ENCODE measurements around the gene PPARA. TPM values are rescaled to one million over a fixed set of nuclear protein-coding genes. Genes with fewer than 3 reads are reported as not detected.
"Not testable (repeated sequence)": the region's sequence is repeated elsewhere in the genome, so short reads cannot be mapped to it uniquely, and the experiment has no call there.

PPARA gene
- total RNA-seq, 1 donor from 2014 or later: 23.0 TPM

DNA sequence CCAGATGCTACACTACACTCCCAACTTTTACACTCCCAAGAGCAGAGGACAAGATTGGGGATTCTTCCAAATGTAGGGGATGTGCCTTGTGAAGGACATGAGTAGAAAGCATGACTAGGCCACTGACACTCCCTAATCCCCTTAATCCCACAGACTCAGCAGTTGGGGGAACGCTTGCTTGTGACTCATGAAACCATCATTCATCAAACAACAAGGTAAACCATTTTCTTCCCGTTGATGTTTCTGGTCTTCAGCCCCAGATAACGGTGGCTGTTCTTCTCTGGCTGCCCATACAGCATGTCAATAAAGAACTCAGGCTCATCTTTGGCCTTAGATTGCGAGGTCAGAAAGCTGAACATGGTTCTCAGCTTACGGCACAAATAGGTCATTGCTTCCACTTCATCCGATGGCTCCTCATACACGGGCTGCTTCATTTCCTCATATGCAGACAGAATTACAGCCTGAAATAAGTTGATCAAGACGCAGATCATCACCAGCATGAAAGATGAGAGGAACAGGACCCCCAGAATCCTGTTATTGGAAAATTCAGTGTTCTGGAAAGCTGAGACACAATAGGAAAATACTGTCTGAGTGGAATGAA lies 106.1 kb downstream of the PPARA start:
- no peak overlapping the region for H3K4me3 Mint-ChIP-seq
- POLR2A ChIA-PET: no interaction called here
- H3K4me1 Mint-ChIP-seq: peaks cover 3% of the 10 kb centered on the region
- DNase-seq (no peak), ATAC-seq (ENCODE audit: low read depth) (no peak)
- no peaks in the 10 kb centered on the region for H3K9me3 Mint-ChIP-seq
- CTCF ChIA-PET: no interaction called here
- H3K27ac Mint-ChIP-seq: no peak overlapping the region
- H3K27me3 Mint-ChIP-seq: peaks cover 29% of the 10 kb centered on the region
- intact Hi-C loops (cut with micrococcal nuclease): no loop called here
- H3K36me3 Mint-ChIP-seq (ENCODE audit: low read depth): no peaks in the 10 kb centered on the region
- TF ChIP-seq, protein P1, sequence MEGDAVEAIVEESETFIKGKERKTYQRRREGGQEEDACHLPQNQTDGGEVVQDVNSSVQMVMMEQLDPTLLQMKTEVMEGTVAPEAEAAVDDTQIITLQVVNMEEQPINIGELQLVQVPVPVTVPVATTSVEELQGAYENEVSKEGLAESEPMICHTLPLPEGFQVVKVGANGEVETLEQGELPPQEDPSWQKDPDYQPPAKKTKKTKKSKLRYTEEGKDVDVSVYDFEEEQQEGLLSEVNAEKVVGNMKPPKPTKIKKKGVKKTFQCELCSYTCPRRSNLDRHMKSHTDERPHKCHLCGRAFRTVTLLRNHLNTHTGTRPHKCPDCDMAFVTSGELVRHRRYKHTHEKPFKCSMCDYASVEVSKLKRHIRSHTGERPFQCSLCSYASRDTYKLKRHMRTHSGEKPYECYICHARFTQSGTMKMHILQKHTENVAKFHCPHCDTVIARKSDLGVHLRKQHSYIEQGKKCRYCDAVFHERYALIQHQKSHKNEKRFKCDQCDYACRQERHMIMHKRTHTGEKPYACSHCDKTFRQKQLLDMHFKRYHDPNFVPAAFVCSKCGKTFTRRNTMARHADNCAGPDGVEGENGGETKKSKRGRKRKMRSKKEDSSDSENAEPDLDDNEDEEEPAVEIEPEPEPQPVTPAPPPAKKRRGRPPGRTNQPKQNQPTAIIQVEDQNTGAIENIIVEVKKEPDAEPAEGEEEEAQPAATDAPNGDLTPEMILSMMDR (IDR thresholded peaks at IDR 0.05): no peak

DNA sequence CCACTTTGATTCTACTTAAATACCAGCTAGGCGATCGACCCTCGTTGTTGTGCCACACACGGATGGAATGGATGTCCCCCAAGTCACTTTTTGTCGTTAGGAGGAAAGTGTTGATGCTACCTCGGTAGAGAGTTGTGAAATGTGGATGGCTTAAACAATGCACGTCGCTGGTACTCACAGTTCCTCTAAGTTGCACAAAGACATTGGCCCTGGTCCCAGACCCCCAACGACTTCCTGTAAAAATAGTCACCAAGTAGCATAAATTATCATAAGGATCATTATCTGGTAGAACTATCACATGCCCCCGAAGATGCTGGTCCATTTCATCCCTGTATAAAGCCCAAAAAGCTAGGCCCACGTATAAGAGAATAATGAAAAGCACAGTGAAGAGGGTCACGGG lies 109.0 kb downstream of the PPARA start:
- intact Hi-C loops (cut with micrococcal nuclease): no loop called here
- no peaks in the 10 kb centered on the region for H3K9me3 Mint-ChIP-seq
- no peak for DNase-seq

DNA sequence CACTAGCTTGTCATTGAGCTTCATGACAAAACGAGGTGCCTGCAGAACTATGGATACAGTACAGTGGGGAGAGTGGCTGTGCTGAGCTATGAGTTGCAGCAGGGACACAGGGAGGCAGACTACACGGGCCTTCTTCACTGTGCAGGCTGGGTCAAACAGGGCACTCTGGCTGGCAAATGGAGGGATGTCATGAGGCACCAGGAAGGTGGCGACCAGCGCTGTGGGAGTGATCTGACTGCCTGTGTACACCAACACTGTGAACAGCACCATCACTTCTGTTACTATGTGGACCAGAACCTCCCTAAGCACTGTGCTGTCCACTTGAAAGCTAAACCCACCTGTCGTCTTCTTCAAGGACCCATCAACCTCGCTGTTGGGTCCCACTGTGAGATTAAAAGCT lies 109.7 kb downstream of the PPARA start:
- H3K4me1 Mint-ChIP-seq: peaks cover 7% of the 10 kb centered on the region
- TF ChIP-seq, protein P1 (IDR thresholded peaks at IDR 0.05): no peak
- CTCF ChIA-PET: no interaction called here
- intact Hi-C loops (cut with micrococcal nuclease): no loop called here
- no peak overlapping the region for H3K27ac Mint-ChIP-seq
- no peaks in the 10 kb centered on the region for H3K9me3 Mint-ChIP-seq
- no peak for ATAC-seq (ENCODE audit: low read depth)
- no peaks in the 10 kb centered on the region for H3K36me3 Mint-ChIP-seq (ENCODE audit: low read depth)
- POLR2A ChIA-PET: no interaction called here
- no peak overlapping the region for H3K4me3 Mint-ChIP-seq
- peaks cover 54% of the 10 kb centered on the region for H3K27me3 Mint-ChIP-seq
- DNase-seq: no peak

More for the DNA sequence above, 109.0 kb downstream of the PPARA start:
- Mint-ChIP-seq H3K27me3 (peaks cover 52% of the 10 kb centered on the region), H3K36me3 (ENCODE audit: low read depth) (no peaks in the 10 kb centered on the region), H3K27ac (no peak overlapping the region), H3K4me1 (peaks cover 7% of the 10 kb centered on the region), H3K4me3 (no peak overlapping the region)
- POLR2A ChIA-PET: no interaction called here
- TF ChIP-seq, protein P1 (IDR thresholded peaks at IDR 0.05): no peak
- CTCF ChIA-PET: no interaction called here
- no peak for ATAC-seq (ENCODE audit: low read depth)

DNA sequence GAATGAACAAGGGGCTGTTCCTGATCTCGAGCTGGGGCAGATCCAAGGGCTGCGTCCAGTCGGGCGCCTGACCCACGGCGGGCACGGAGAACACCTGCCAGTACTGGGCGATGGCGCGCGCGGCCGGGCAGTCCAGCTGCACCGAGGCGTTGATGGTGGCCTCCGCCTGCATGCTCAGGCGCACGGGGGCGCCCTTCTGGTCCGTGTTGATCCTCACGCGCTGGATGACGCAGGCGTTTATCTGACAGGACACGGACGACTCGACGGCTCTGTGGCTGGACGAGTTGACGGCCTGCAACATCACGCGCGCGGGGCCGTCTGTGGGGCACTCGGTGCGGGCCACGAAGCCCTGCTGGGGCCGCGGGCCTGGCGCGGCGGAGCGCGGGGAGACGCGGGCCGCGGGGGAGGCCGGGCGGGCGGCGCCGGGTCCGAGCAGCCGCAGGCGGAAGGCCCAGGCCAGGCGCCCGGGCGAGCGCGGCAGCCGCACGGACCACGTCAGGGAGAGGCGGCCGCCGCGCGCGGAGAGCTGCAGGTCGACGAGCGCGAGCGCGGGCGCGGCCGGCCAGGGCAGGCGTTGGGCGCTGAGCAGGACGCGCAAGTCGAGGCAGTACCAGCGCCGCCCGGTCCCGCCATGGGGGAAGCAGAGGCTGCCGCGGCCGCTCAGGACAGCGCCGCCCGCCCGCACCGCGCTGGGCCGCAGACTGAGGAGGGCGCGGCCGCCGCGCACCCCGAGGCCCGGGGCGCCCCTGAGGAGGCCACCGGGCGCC lies 112.3 kb downstream of the PPARA start:
- H3K9me3 Mint-ChIP-seq: no peaks in the 10 kb centered on the region

DNA sequence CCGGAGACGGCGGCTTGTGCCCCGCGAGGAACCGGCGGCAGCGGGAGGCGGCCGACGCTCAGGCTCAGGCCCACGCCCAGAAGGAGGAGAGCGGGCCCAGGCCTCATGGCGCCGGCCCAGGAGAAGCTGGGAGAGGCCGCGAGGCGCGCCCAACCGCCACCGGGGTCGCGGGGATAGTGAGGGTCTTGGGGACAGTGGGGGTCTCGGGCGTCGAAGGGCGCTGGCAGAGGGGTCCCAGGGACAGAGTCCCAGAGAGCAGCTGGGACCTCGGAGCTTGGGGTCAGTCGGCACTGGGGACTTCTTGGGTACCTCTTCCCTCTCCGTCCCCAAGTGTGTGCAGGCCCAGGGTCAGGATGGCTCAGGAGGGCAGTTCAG lies 112.9 kb downstream of the PPARA start, which contains the start of gene PKDREJ:
PKDREJ (minus strand) TSS at position 128 of the 375 bp plus-strand sequence; CDS start at position 107, 21 bp downstream.
- ATAC-seq (ENCODE audit: low read depth) (no peak), DNase-seq (no peak)
- ChIA-PET CTCF (no interaction called here), POLR2A (no interaction called here)
- Mint-ChIP-seq H3K4me1 (peaks cover 14% of the 10 kb centered on the region), H3K36me3 (ENCODE audit: low read depth) (no peaks in the 10 kb centered on the region), H3K4me3 (peak within 1 kb of the TSS; percentile 41), H3K27me3 (peaks cover 55% of the 10 kb centered on the region), H3K9me3 (no peaks in the 10 kb centered on the region), H3K27ac (no peak within 1 kb of the TSS)
- intact Hi-C loops (cut with micrococcal nuclease): no loop called here
- TF ChIP-seq, protein P1 (IDR thresholded peaks at IDR 0.05): no peak

More for the DNA sequence above, 112.3 kb downstream of the PPARA start:
- Mint-ChIP-seq H3K27ac (no peak overlapping the region), H3K36me3 (ENCODE audit: low read depth) (no peaks in the 10 kb centered on the region), H3K4me3 (peak overlapping the region; percentile 7), H3K4me1 (peaks cover 13% of the 10 kb centered on the region), H3K27me3 (peaks cover 58% of the 10 kb centered on the region)
- intact Hi-C loops (cut with micrococcal nuclease): no loop called here
- DNase-seq: no peak
- ATAC-seq (ENCODE audit: low read depth): peak; percentile 57
- POLR2A ChIA-PET: no interaction called here
- TF ChIP-seq, protein P1 (IDR thresholded peaks at IDR 0.05): no peak
- CTCF ChIA-PET: no interaction called here

DNA sequence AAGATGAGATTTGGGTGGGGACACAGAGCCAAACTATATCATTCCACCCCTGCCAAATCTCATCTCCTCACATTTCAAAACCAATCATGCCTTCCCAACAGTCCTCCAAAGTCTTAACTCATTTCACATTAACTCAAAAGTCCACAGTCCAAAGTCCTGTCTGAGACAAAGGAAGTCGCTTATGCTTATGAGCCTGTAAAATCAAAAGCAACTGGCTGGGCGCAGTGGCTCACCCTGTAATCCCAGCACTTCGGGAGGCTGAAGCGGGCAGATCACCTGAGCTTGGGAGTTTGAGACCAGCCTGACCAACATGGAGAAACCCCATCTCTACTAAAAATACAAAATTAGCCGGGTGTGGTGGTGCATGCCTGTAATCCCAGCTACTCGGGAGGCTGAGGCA lies 114.2 kb downstream of the PPARA start:
- H3K27ac Mint-ChIP-seq; intact Hi-C loops (cut with micrococcal nuclease); POLR2A ChIA-PET; CTCF ChIA-PET; ATAC-seq (ENCODE audit: low read depth); DNase-seq; H3K4me3 Mint-ChIP-seq; H3K9me3 Mint-ChIP-seq; H3K36me3 Mint-ChIP-seq (ENCODE audit: low read depth): not testable (repeated sequence)
- Mint-ChIP-seq H3K27me3 (peaks cover 47% of the 10 kb centered on the region), H3K4me1 (peaks cover 16% of the 10 kb centered on the region)

DNA sequence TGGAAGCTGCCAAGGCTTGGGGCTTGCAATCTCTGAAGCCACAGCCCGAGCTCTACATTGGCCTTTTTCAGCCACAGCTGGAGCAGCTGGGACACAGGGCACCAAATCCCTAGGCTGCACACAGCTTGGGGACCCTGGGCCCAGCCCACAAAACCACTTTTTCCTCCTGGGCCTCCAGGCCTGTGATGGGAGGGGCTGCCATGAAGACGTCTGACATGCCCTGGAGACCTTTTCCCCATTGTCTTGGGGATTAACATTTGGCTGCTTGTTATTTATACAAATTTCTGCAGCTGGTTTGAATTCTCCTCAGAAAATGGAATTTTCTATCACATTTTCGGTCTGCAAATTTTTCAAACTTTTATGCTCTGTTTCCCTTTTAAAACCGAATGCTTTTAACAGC lies 115.3 kb downstream of the PPARA start:
- H3K4me3 Mint-ChIP-seq; H3K9me3 Mint-ChIP-seq; H3K36me3 Mint-ChIP-seq (ENCODE audit: low read depth); intact Hi-C loops (cut with micrococcal nuclease); H3K27ac Mint-ChIP-seq; POLR2A ChIA-PET; CTCF ChIA-PET; ATAC-seq (ENCODE audit: low read depth); DNase-seq: not testable (repeated sequence)
- peaks cover 16% of the 10 kb centered on the region for H3K4me1 Mint-ChIP-seq
- H3K27me3 Mint-ChIP-seq: peaks cover 37% of the 10 kb centered on the region

Measured in activated B cell treated with CpG ODN at 0.5 μM for 24 hours (primary cell).